Epithelial cell of proximal tubule (primary cell): Measurements from ENCODE around the gene TMEM184C. TPM values are rescaled to one million over a fixed set of nuclear protein-coding genes. Genes with fewer than 3 reads are reported as not detected.

Source experiments
- DNase-seq: peaks from one replicate; pipeline ENCODE4 v3.0.0-alpha.2; 2011; ENCODE audit warnings: low read depth
- H3K4me3 ChIP-seq: 2 replicates; pipeline ENCODE4 v1.5.1; 2011; ENCODE audit warnings: low read depth, mild to moderate bottlenecking, low read length
- CTCF ChIP-seq: conservative IDR thresholded peaks from 2 replicates; pipeline ENCODE4 v1.5.1; 2012; ENCODE audit warnings: low read depth, mild to moderate bottlenecking, low read length
- total RNA-seq: library from RNA; depleted of rRNA; stranded (reverse); fragments of >200 nt; gene quantifications from 2 replicates; pipeline ENCODE4 v1.2.3, GENCODE V29; 2015

The TMEM184C gene
- total RNA-seq, 1 donor from 2014 or later: 21.7 TPM

GRCh38 chr4:147617841-147618691 is 869 bp downstream of the TMEM184C start:
- DNase-seq: no peak
- H3K4me3 ChIP-seq: peak overlapping the region; percentile 83
- TF ChIP-seq CTCF: no peak

GRCh38 chr4:147620315-147620714 is 3.1 kb downstream of the TMEM184C start:
- no peak overlapping the region for H3K4me3 ChIP-seq
- DNase-seq: no peak
- TF ChIP-seq CTCF: no peak

GRCh38 chr4:147625733-147626132 is 8.5 kb downstream of the TMEM184C start:
- no peak for TF ChIP-seq CTCF
- DNase-seq: no peak
- no peak overlapping the region for H3K4me3 ChIP-seq

DNA sequence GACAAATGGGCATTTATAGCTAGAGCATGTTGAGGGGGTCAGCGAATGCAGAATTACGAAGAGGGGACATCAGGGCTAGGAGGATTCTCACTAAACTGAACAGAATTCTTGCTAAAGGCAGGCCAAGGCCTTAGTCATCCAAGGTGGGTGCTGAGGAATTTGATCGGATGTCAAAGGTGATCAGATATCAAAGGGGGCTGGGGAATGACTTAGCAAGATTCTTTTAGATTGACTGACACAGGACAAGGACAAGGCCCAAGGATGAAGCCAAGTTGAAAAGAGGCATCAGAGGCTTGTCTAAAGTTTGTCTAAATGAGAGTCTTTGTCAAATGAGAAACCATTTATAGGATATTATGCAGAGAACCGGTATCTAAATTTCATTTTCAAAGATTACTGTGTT is 9.7 kb downstream of the TMEM184C start:
- no peak overlapping the region for H3K4me3 ChIP-seq
- DNase-seq: no peak
- no peak for TF ChIP-seq CTCF

DNA sequence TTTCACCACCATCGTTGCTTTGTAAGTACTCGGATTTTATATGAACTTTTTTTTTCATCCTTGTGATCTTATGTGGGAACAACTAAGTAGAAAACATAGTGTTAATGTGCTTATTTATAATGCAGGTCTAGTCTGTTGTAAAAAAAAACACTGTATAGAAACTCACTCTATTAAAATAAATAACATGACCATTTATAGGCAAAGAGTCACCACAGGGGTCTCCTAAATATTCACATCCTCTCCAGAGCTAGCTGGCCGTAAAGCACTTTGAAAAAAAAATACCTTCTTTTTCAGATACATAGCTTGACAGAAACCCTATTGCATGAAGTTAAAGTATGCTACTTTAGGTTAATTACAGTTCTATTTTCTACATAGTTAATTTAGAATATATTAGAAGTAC is 11.2 kb downstream of the TMEM184C start:
- H3K4me3 ChIP-seq: no peak overlapping the region
- TF ChIP-seq CTCF: no peak
- DNase-seq: no peak

GRCh38 chr4:147629783-147630730 is 12.9 kb downstream of the TMEM184C start:
- no peak overlapping the region for H3K4me3 ChIP-seq
- TF ChIP-seq CTCF: no peak
- no peak for DNase-seq
